GM18499 (cell line): Measurements from ENCODE around the gene ADCY2.

Source experiments
- ATAC-seq: cut with Tn5 transposase; IDR thresholded peaks from one replicate; pipeline ENCODE4 v1.9.1; 2021; ENCODE audit warnings: moderate number of reproducible peaks; ENCODE audit not compliant: insufficient read depth, unreplicated experiment

ADCY2 gene

DNA sequence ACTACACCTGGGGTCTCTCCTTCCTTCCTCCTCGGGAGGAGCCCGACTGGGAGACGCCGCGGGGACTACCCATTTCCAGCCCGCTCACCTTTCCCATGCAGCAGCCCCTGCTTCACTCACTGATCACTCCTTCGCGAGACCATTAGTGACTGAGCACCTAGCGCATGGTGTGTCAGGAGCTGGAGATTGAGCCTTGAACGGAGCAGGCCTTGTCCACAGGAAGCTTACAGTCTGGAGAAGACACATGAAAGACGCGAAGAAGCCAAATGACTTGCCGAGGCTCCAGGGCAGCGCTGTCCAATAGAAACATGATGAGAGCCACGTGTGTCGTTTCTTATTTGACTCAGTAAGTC, 455.3 kb downstream of the ADCY2 start:
- no peak for ATAC-seq

DNA sequence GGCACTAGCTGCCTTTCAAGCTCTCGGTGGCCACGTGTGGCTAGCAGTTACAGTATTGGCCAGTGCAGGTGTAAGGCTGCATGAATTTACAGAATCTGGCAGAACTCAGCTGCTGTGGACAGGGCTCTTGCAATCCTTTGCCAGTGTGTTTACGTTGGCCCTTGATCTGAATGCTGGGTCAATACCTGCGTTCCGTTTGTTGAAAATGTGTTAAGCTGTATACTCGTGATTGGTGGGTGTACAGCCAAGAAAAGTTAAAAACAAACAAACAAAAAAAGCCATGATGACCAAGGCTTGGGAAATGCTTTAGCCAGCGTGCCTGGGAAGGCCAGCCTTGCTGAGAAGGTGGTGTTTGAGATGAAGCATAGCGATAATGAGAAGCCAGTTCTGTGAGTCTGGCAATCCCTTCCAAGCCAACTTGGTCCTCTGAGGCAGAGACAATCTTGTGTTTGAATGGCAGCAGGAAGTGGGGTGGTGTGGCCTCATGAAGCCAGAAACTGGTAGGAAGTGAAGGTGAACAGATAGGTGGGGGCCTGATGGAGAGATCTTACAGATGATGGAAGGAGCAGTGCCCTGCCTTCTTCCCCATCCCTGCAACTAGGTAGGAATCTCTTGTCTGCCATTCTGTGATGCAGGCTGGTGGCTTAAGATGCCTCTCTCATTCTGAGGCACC, 455.8 kb downstream of the ADCY2 start:
- ATAC-seq, result no peak

DNA sequence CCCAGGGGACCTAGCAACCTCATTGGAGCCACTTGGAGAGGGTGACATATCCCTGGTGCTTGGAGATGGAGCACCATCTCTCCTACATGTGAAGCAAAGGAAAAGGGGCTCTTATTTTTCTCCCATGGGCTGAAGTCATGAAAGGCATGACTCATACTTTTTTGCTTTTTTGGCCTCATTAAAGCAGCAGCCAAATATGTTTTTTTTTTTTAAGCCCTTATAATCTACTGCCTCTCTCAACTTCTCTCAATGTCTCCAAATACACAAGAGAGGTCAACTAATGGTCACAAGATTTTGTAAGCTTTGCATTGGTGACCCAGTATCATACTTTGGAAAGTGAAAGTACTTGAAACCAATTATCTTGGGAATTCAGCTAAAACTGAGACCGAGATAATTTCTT, 456.6 kb downstream of the ADCY2 start:
- no peak for ATAC-seq

DNA sequence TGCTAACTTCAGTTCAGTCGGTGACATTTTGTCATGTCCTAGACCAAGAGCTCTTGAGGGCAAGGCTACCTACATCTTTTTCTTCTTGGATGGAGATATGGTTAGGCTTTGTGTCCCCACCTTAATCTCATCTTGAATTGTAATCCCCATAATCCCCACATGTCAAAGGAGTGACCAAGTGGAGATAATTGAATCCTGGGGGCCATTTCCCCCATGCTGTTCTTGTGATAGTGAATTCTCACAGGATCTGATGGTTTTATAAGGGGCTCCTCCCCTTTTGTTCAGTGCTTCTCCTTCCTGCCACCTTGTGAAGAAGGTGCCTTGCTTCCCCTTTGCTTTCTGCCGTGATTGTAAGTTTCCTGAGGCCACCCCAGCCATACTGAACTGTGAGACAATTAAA, 457.1 kb downstream of the ADCY2 start:
- no peak for ATAC-seq

DNA sequence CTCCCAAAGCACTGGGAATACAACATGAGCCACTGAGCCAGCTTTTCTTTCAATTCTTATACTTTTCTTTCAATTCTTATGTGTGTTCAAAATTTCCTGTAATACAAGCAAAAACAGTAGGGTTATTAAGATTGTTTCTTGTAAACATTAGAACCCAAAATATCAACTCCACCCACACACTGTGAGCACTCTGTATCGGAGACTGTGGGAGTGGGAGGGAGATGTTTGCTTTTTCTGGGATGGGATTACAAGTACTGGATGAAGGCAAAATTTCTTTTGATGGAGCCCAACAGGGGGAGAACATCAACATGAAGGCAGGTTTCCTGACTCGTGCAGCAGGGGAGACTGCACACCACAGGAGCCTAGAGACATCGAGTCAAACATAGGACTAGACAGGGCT, 459.7 kb downstream of the ADCY2 start:
- no peak for ATAC-seq

DNA sequence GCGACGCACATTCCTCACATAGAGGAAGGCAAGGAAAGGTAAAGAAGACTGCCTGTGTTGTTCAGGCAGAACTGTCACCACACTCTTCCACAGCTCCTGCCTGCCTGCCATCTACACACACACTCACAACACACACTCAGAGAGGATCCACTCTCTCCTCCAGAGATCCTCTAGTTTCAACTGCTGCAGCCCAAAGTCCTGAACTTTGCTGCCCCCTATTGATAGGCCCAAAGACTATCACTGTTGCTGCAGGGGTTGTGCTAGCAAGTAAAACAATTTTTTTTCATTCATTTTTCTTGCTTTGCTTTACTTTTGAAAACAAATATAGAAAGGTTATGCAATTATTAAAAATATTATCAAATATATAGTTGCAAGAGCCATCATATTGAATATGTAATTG, 460.9 kb downstream of the ADCY2 start:
- ATAC-seq, result no peak

DNA sequence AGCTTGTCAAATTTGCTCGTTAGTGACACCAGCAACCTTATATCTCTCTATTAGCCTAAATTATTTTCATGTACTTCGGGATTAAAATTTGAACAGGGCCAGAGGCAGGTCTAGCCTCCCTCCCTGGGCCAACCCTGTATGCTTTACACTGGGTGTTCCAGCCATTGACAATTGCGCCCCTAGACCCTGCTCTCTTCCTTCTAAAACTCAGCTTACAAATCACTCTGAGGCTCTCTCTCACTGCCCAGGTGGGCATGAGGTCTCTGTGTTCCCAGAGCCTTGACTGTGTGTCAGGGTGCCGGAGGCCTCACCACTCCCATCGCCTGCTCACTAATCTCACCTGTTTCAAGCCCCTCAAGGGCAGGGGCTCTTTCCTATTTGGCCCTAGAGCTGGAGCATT, 461.4 kb downstream of the ADCY2 start:
- no peak for ATAC-seq

DNA sequence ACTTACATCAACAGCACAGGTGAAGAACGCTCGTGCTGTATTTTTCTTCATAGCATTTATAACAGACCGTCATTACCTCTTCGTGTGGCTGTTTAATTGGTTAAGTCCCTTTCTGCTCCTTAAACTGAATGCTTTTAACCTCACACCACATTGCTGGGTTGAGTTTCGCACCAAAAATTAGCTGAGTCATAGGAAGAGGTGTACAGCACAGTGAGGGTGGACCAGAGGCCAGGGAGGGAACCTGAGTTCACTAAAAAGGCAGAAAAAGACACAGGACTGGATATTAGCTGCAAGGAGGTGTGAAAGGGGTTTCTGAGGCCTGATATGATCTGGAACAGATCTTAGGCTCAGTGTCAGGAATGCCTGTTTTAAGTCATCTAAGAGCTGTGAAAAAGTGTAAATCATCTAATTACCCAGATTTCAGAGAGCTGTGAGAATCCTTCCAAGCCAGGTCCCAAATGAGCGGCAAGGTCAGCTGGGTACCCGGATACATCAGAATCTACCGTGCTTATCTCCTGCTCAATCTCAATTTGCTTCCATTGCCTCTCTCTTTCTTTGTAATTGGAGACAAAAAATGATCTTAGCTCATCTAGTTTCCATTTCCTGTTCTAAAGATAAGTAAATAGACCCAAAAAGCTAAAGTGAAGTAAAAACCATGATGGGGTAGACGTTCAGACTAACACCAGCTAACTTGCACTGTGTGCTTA, 462.1 kb downstream of the ADCY2 start:
- no peak for ATAC-seq

DNA sequence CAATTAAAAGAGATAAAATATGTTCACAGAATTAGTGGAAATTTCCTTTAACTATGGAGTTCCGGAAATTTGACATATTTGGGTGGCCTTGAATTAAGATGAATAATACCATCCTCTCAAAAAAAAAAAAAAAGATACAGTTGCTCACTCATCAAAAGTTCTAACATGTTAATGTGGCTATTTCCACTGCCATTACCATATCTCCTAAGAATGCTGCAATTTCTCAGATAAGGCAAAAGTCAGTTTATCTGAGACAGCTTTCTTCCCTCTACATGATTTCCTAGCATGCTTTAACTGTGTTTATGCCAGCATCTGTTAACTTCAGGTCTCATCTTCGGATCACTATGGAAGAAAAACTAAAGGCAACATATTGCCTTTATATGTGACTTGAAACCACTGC, 470.3 kb downstream of the ADCY2 start:
- ATAC-seq, result no peak

DNA sequence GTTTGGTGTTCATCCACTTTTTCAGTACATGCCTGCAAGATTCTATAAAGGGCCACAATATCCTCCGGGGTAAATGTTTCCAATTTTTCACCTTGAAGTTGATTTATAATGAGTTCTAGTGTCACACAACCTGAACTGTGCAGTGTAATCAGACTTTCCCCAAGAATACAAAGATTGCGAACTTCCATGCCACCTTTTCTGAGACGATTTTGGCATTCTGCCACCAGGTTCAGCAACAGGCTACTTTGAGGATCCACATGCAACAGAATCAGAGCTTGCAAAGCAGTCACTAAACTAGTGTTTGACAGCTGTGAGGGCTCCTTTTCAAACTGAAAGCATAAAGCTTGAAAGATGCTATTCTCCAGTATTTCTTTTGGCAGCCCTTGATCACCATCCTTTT, 471.3 kb downstream of the ADCY2 start:
- ATAC-seq, result no peak

DNA sequence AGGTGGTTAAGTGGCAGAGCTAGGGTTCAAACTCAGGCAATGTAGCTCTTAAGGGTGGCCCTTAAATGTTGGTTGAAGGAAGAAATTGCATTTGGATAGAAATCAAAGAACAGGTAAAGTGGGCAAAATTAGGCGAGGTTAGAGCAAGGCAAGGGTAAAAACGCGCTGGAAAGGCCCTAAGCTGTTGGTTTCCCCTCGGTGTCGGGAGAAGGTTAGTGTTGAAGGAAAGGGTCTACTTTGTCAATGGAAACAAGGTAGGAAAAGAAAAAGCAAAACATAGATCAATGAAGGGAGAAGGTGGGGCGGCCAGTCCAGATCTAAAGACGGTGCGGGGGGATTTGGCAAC, 472.5 kb downstream of the ADCY2 start:
- ATAC-seq, result no peak

DNA sequence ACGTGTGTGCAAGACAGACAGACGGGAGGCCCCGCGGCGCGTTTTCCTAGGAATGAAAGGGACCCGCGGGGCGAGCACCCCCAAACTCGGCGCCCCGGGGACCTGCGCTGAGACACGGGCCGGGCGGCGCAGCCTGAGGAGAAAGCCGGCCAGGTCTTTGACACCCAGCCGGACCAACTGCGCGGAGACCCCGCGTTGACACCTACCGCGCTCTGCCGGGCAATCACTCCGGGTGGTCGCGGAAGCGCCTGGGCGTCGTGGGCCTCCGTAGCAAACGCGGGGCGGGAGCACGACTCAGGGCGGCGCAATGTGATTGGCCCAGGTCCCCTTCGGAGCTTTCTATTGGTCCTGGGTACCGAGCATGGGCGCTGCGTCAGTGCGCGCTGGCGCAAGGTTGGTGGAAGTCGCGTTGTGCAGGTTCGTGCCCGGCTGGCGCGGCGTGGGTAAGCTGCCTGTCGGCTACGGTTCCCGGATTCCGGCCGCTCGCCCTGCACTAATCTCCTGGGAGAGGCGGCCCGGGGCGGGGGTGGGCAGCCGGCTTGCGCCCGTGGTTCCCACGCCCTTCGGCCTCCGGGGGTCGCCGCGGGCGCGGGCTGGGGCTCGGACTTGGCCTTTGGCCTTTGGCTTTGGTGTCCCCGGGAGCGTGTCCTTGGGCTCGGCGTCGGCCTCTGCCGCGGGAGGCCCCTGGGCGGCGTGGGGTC, 473.0 kb downstream of the ADCY2 start, which contains the start of the genes FASTKD3 and MTRR:
Gene FASTKD3 (minus strand): TSS at position 259 of the 701 bp plus-strand sequence. CDS start 948 bp downstream, outside the sequence.
Gene MTRR (plus strand): TSS at position 376 of the 701 bp plus-strand sequence. CDS start 1,647 bp downstream, outside the sequence.
- ATAC-seq, result peak; percentile 88

DNA sequence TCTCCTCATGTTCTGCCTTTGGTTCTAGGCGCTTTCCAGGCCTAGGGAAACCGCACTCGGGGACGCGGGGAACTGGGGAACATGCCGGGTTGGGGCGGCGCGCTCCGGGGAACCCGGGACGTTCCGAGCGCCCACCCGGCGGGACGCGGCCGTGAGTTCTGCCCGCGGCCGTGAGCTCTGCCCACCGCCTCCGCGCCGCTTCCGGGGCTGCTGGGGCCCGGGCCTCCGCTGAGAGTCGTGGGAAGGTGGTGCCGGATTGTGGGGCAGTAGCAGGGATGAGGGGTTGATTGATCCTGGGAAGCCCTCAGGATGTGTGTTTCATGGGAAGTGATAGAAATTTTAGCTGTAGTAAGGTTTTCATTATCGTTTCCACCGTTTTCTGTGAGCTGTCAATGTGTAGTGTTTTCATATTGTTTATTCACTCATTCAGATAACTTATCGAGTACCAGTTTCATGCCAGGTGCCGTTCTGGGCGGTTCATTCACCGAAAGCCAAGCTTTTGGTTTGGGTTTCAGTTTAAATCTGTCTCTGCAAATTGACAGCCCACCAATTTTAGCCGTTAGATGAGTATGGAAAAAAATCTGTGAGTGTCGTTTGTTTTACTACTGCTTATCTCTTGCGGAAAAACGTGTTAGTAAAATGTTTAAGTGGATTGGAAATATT, 473.7 kb downstream of the ADCY2 start:
- peak; percentile 0 for ATAC-seq

DNA sequence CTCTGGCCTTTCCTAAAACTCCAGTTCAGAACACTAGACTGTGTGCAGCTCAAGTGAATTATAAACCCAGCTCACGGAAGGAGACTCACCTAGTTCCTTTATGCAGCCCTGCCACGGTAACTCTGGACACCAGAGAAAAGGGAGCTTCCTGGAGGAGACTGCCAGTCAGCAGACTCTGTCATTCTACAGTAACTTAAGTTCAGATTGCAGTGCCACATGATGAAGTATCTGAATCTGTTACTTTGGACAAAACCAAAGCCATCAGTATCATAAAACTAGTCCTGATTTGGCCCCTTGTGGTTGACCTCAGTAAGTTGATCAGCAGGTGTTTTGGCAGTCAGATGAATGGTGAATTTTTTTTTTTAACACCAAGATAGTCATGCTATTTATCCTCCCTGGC, 475.7 kb downstream of the ADCY2 start:
- ATAC-seq, result peak; percentile 25

DNA sequence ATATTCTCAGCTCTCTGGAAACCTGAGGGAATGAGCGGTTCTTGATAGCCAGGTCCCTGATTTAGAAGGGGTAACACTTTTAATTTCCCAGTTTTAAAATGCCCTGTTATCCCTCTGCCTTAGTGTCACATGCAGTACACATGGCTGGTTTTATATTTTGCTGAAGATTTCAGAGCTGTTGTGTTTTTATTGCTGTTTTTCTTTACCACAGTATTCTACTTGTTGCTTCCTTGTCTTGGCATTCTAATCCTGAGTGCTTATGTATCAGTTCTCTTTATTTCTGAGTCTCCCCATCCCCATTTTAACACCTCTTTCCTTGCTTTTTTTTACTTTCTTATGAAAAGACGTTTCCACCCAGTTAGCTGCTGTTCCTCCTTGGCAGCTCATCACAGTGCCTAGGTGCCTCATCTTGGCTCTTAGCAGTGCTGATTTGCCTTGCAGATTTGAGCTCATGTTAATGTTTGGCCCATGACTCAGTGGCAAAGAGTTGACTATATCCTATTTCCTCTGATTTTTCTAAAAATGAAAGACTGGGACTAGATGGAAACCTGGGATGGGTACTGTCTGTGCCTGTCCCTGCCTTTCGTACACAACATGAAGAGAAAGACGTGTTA, 476.7 kb downstream of the ADCY2 start:
- no peak for ATAC-seq

DNA sequence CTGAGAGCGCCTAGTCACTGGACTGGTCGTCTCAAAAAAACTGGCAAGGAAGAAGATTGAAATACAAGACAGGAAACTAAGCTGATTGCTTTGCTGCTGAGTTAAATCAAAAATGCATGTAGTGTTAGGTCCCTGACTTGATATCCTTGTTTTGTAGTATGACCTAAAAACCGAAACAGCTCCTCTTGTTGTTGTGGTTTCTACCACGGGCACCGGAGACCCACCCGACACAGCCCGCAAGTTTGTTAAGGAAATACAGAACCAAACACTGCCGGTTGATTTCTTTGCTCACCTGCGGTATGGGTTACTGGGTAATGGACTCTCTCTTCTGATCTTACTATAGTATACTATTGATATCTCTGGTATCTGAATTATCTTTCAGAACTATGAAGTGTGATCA, 477.3 kb downstream of the ADCY2 start:
- ATAC-seq, result no peak

DNA sequence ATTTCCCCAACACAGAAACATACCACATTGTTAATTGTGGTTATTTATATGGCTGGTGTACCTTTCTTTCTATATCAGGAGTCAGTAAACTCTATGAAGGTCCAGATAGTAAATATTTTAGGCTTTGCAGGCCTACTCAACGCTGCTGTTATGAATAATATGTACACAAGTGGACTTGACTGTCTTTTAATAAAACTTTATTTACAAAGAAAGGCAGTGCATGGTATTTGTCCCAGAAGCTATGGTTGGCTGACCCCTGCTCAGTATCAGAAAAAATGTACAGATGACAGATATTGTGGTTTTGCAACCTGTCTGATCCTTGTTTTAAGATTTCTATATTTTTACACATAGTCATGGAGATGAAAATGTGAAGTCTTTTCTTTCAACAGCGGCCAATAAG, 478.7 kb downstream of the ADCY2 start:
- no peak for ATAC-seq

DNA sequence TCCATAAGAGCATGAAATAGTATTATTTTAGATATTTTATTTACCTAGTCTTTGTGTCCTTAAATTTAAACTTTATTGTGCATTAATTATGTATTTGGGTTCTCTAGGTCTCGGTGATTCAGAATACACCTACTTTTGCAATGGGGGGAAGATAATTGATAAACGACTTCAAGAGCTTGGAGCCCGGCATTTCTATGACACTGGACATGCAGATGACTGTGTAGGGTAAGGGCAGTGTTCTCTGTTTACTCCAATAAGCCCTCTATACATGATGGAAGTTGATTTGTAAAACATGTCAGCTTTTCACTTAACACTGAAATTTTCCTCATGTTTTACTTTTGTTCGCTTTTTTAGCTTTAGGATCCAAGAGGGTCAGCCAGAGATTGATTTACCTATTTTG, 479.2 kb downstream of the ADCY2 start:
- ATAC-seq, result no peak

DNA sequence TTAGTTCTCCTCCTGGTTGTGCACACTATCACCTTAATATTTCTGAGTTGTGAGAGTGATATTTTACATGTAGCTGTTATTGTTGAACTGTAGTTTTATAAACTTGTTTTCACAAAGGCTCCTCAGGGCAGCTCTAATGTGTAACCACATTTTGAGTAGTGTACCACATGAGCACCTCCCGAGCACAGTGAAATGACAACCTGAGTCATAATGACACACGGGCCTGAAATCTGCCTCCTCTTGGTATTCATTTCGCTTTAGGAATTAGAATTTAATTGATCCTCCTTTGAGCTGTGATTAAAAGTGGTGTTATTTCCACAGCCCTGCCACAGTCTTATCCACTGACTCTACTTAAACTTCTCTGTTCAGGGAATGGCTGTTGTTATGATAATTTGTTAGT, 480.9 kb downstream of the ADCY2 start:
- ATAC-seq, result no peak

DNA sequence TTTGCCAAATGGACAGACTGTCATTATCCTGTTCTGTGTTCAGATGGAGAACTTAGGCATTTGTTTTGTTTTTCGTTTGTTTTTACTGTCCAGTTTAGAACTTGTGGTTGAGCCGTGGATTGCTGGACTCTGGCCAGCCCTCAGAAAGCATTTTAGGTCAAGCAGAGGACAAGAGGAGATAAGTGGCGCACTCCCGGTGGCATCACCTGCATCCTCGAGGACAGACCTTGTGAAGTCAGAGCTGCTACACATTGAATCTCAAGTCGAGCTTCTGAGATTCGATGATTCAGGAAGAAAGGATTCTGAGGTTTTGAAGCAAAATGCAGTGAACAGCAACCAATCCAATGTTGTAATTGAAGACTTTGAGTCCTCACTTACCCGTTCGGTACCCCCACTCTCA, 481.9 kb downstream of the ADCY2 start:
- ATAC-seq, result no peak
